GM19043 (cell line): ENCODE data around the gene COPS8.

Experiments used
- ATAC-seq: cut with Tn5 transposase; IDR thresholded peaks from one replicate; pipeline ENCODE4 v1.9.1; 2021; ENCODE audit warnings: low read depth; ENCODE audit not compliant: unreplicated experiment

Gene COPS8

DNA sequence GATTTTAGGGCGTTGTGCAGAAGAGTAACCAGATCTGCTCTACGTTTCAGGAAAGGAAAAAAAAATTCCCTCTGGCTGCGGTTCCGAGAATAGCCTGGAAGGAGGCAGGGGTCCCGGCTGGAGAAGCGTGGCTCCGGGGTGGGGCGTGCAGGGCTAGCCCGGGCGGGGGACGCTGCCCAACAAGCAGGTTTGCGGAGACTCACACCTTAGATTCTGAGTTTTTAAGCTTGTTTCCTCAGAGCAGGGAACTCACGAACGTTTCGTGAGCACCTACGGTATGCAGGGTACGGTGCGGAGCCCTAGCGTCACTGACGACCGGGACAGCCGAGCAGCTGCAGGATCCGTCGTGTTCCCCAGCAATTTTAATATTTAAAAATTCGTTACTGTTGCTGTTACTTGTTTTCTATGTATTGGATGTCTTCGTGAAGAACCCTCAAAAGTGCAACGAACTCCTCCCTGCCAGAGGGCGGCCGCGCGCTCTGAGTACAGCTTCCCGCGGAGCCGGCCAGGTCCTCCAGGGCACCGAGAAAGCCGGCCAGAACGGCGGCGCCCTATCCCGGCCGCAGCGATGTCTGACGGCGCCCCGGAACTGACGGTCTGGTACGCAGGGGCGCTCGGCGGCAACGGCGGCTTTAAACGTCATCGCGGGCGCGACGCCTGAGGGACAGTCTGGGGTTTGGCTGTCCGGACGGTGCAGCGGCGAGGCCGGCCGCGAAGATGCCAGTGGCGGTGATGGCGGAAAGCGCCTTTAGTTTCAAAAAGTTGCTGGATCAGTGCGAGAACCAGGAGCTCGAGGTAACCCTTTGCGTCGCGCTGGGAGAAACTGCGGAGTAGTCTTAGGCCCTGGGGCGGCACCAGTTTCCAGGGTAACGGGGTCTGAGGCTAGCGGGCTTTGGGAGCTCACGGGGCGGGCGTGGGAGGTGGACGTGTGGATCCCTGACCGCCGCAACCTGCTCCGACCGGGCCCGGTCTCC, at the start of gene COPS8:
TSS of gene COPS8 (plus strand) at position 642 of the 974 bp plus-strand sequence. CDS start at position 718, 76 bp downstream.
- ATAC-seq, result peak; percentile 99

DNA sequence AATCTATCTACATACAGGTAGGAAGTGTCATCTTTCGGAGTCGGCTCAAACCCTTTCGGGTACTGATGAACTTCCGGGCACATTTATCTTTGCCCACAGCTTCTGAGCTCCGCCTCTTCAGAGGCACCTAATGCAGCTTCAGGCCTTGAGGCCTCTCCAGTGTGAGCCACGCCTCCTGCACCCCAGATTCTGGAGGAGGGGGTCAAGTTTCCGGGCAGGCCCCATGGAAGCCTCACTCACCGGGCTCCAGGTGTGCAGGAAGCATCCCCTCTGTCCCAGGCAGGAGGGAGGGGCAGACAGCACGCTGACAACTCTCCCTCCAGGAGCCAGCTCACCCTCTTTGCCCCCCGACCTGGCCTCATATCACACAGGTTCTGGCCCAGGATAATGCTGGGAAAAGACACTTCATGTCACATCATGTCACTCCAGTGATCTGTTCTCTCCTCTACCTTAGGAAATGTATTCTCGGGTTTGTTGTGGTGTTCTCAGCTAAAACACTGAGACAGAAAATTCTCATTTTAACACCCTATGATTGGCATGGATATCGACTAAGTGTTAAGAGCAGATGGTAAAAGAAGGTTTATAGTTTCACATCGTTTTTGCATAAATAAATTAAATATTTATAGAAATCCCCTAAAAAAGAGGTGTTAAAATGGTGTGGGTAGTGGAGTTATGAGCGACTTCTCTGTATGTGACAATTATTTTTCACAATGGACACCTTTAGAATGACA, 46.2 kb upstream of the COPS8 start:
- ATAC-seq, result no peak

DNA sequence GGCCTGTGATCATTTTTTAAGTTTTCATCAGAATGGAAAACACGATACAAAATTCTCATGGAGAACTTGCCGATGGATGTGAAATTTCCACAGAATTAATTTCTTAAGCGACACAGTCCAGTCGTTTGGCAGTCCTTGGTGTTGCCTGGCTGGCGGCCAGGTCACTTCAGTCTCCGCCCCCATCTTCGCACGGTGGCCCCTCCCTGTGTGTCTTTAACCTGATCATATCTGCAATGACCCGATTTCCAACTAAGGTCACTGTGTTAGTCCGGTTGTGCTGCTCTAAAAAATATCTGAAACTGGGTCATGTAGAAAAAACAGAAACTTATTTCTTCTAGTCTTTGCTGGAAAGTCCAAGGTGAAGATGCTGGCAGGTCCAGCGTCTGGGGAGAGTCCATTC, 44.5 kb upstream of the COPS8 start:
- ATAC-seq, result no peak

GRCh38 chr2:237042101-237042500, 43.6 kb upstream of the COPS8 start:
- ATAC-seq, result no peak

GRCh38 chr2:237043866-237044265, 41.8 kb upstream of the COPS8 start:
- ATAC-seq, result no peak

DNA sequence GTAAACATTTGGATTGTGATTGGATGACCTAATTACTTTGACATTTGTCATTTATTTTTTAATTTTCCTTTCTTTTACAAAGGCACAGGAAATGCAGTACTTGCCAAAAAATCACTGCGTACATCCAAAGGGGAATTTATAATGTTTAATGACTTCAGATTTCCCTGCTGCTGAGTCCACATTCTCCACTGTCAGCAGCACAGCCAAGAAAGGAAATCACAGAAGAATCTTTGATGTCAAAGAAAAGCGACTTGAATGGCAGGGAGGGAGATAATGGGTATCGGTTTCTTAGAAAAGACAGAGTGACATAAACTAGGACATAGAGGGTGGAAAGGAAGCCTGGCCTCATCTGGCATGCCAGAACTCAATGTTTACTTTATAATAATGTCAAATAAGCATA, 41.4 kb upstream of the COPS8 start:
- ATAC-seq, result no peak

DNA sequence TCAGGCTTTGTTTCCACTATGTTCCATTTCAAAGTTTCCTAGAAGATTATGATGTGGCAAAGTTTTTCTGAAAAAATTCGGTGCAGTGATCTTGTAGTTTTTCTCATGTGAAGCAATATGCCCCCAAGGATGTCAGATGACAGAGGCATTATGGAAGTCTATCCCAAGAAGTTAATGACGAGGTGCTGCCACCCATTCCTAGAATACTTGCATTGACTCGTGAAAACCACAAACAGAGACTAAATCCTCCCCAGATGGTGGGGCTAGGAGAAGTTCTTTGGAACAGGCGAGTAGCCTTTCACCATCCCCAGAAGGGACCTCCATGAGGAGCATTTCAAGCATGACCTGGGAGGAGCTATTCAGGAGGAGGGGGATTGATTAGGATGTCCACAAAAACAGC, 40.2 kb upstream of the COPS8 start:
- ATAC-seq, result no peak

GRCh38 chr2:237048595-237048994, 37.1 kb upstream of the COPS8 start:
- ATAC-seq, result no peak

DNA sequence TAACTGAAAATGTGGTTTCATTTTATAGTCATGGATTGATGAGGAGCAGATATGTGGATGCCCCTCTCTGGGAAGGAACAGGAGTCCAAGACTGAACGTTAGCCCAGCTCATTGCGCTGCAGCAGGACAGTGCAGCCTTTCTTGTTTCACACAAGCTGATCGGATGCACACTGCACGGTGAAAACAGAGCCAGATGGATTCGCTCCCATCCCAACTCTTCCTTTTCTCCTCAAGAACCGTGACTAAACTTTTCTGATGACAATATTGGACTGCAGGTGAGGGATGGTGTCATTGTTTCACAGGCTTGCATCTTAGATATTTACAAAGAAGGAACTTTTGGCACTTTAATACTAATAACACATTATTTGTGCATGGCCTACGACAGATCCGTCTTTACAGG, 33.8 kb upstream of the COPS8 start:
- no peak for ATAC-seq

DNA sequence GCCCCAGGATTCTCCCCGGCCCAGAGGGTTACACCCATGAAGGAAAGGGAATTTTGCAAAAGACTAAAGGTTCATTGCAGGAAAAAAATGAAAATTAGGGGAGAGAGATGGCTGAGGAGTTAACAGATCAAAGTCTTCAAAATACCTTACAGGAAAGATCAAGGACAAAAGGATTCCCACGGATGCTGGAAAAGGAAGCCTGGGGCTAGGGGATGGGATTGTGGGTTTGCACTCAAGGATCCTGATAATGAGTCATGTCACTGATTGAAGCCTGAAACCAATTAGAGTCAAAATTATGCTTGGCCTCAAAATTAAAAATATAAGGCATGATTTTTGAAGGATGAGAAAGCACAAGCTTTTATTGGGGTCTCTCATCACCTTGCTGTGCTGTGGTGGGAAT, 32.6 kb upstream of the COPS8 start:
- no peak for ATAC-seq

DNA sequence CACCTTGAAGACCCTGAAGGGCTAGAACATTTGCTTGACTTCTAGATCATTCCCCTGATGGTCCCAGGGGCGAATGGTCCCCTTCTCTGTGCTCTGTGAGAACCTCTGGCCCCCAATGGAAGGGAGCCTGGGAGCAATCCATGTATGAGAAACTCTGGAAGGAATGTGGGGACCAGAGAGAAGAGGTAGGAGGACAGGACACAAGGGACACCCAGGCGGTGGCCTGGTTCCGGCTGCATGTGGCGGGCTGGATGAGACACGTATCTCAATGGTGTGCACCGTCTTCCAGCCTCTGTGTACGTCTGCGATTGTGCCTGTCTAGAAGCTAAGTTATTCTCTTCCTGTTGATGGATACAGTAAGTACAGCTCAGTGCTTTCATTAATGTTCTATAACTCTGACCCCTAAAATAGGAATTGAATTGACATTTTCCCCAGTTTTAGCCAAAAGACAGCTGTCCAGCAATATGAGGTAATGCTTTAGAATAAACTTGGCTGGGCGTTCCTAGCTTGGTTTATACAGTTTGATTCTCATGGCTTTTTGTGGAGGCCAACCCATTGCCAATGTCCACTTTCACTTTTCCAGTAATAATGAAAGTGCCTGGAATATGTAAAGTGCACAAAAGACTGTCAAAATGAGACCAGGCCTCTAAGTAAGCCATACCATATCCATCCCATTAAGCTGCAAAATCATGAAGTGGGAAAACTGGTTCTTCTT, 30.1 kb upstream of the COPS8 start:
- ATAC-seq, result no peak

DNA sequence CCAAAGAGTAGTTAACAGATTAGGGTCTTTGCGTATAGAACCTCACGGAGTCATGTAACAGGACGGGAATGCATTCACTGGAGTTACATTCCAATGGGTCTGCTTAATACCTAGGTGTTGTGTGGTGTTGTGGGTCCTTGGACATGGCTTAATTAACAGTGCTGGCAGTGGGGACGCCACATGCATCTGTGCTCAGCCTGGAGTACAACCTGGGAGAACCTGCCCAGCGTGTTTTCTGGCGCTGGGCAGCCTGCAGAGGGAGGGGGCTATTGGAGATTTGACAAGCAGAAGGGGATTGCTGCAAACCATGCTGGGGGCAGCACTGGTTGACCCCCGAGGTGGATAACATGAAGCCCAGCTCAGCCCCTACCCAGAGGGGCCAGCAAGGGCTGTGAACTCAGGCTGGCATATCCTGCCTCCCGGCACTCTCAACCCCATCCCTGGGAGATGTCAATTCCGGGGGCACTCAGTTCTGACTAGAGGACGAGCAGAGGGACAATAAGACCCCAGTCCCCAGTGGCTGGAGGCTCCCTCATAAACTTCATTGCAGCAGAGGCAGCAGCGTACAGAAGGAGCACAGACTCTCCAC, 29.3 kb upstream of the COPS8 start:
- ATAC-seq, result no peak

- ATAC-seq, result no peak
Observed at GRCh38 chr2:237057107-237057506, 28.6 kb upstream of the COPS8 start.

DNA sequence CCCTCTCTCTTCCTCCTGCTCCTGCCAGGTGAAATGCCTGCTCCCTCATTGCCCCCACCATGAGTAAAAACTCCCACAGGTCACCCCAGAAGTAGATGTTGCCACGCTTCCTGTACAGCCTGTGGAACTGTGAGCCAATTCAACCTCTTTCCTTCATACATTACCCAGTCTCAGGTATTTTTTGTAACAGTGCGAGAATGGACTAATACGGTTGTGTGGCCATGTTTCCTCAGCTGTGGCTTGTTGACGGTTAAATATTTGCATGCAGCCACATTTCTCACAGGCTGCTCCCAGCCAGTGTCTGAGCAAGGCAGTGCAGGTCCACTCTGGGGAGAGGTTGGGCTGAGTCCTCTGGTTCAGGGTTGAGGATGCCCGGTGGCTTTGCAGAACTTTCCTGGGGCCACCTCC, 27.8 kb upstream of the COPS8 start:
- peak; percentile 74 for ATAC-seq

- no peak for ATAC-seq
Observed at GRCh38 chr2:237058423-237058822, 27.3 kb upstream of the COPS8 start.

GRCh38 chr2:237059155-237059875, 26.4 kb upstream of the COPS8 start:
- peak; percentile 72 for ATAC-seq

DNA sequence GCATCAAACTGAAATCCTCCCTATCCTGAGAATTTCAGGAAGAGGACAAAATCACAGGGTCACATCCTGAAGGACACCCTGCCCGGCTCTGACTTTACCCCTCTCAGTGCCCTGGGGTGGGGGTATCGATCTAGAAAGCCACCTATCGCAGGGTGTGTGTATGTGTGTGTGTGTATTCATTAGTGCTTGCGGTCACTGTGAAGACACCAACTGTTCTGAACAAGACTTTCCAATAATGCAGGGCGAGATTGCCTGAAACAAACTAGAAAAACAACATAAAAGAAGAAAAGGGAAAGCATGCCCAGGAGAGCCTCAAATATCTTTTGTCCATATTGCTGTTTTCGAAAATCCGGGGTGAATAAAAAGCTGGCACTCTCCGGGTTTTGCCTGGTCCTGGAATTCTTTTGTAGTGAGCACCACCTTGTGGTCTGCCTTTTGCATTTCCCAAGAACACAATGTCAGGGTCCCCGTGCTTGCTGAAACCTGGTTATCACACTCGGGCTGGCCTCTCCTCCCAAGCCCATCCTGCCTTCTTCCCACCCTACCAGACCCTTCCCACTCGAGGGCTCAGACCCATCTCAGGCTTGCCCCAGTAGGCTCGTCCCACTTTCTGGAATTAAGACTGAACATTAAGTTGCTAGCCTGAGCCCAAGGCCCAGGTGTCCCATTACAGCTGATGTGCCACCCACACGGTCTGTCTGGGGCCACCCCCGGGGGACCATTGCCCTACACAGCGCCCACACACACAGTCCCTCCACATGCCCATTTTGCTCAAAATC, 25.0 kb upstream of the COPS8 start:
- ATAC-seq, result no peak

DNA sequence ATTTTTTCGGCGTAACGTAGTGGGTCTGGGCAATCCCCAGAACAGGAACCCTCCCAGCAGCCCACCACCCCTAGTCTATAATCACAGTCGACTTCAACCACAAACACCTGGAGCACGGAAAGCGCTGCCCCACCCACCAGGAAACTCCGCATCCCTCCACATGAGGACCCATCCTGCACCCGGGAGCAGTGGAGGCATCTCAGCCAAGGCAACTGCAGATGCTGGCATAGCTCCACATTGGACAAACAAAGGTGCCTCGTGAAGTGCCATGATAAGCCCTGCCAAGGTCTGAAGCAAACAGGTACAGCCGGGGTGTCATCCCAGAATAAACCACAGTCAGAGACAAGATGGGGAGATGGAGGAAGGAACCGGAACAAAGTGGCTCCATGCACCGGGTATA, 24.3 kb upstream of the COPS8 start:
- ATAC-seq, result no peak

DNA sequence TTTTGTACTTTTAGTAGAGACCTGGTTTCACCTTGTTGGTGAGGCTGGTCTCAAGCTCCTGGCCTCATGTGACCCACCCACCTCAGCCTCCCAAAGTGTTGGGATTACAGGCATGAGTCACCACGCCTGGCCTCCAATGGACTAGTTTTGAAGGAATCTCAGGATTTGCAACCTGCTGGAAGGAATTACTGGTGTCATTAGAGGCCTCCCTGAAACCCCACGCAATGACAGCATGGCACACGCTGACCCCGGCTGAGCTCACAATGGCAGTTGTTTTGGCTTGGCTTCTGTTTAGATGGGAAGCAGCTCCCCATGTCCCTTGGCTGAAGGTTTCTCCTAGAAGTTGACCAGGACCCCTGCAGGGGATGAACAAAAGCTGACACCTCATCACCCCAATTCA, 23.1 kb upstream of the COPS8 start:
- no peak for ATAC-seq
